BE2C (cell line): ENCODE results near the gene ARL4A. TPM values are rescaled to one million over a fixed set of nuclear protein-coding genes. Genes with fewer than 3 reads are reported as not detected.

ENCODE experiments used
- DNase-seq: peaks from one replicate; pipeline ENCODE4 v3.0.0-alpha.2; 2020
- H3K27me3 ChIP-seq: fragments of 250-450 bp; sonication (Bioruptor Pico); 2 replicates; pipeline ENCODE4 v1.5.1; 2020; ENCODE audit warnings: mild to moderate bottlenecking
- H3K36me3 ChIP-seq: fragments of 250-450 bp; sonication (Bioruptor Pico); 2 replicates; pipeline ENCODE4 v1.5.1; 2020; ENCODE audit warnings: mild to moderate bottlenecking
- H3K4me1 ChIP-seq: fragments of 250-450 bp; sonication (Bioruptor Pico); 2 replicates; pipeline ENCODE4 v1.5.1; 2020
- H3K4me3 ChIP-seq: 2 replicates; pipeline ENCODE4 v1.5.1; 2011; ENCODE audit warnings: low read depth, low read length
- H3K9me3 ChIP-seq: fragments of 250-450 bp; sonication (Bioruptor Pico); 2 replicates; pipeline ENCODE4 v1.5.1; 2020
- CTCF ChIP-seq: IDR thresholded peaks from 2 replicates; pipeline ENCODE4 v1.5.1; 2012; ENCODE audit warnings: mild to moderate bottlenecking, low read depth, low read length
- polyA plus RNA-seq: library from polyadenylated mRNA; unstranded; fragments of >200 nt; gene quantifications from one replicate; pipeline ENCODE4 v1.2.1, GENCODE V29; 2012; ENCODE audit warnings: low read depth, missing spikeins; ENCODE audit not compliant: insufficient read length, insufficient read depth

ARL4A gene
- 5.4 TPM for polyA plus RNA-seq

- no peaks in the 10 kb centered on the region for H3K4me1 ChIP-seq
- H3K4me3 ChIP-seq: peak within 1 kb of the TSS; percentile 85
- no peaks in the 10 kb centered on the region for H3K9me3 ChIP-seq
- TF ChIP-seq CTCF: no peak
- H3K27me3 ChIP-seq: no peaks in the 10 kb centered on the region
- DNase-seq: peak; percentile 98
- H3K36me3 ChIP-seq: no peaks in the 10 kb centered on the region
These were observed at the start of gene ARL4A for GRCh38 chr7:12686891-12687717. TSS of gene ARL4A (plus strand) at chr7:12687633. CDS start at chr7:12688255, 622 bp downstream.

- peak; percentile 15 for DNase-seq
- no peaks in the 10 kb centered on the region for H3K4me1 ChIP-seq
- TF ChIP-seq CTCF: no peak
- no peaks in the 10 kb centered on the region for H3K9me3 ChIP-seq
- H3K27me3 ChIP-seq: peaks cover 19% of the 10 kb centered on the region
- H3K36me3 ChIP-seq: no peaks in the 10 kb centered on the region
- H3K4me3 ChIP-seq: no peak overlapping the region
These were observed 49.4 kb upstream of the ARL4A start for GRCh38 chr7:12637819-12638592.

GRCh38 chr7:12638851-12639456, 48.5 kb upstream of the ARL4A start:
- TF ChIP-seq CTCF: peak; percentile 44; the same call in 1 of the 2 replicates
- Histone ChIP-seq H3K27me3 (peaks cover 19% of the 10 kb centered on the region), H3K9me3 (no peaks in the 10 kb centered on the region), H3K36me3 (no peaks in the 10 kb centered on the region), H3K4me3 (no peak overlapping the region), H3K4me1 (no peaks in the 10 kb centered on the region)
- DNase-seq: no peak

- H3K4me3 ChIP-seq: no peak overlapping the region
- peaks cover 19% of the 10 kb centered on the region for H3K27me3 ChIP-seq
- H3K36me3 ChIP-seq: no peaks in the 10 kb centered on the region
- no peaks in the 10 kb centered on the region for H3K9me3 ChIP-seq
- TF ChIP-seq CTCF: no peak
- no peaks in the 10 kb centered on the region for H3K4me1 ChIP-seq
- DNase-seq: no peak
These were observed 46.9 kb upstream of the ARL4A start for GRCh38 chr7:12640299-12641096.

GRCh38 chr7:12641196-12641595, 46.2 kb upstream of the ARL4A start:
- H3K27me3 ChIP-seq: peaks cover 13% of the 10 kb centered on the region
- TF ChIP-seq CTCF: no peak
- no peak for DNase-seq
- H3K4me3 ChIP-seq: no peak overlapping the region
- no peaks in the 10 kb centered on the region for H3K4me1 ChIP-seq
- H3K9me3 ChIP-seq: no peaks in the 10 kb centered on the region
- H3K36me3 ChIP-seq: no peaks in the 10 kb centered on the region
